Mammary epithelial cell (primary cell): ENCODE data around the gene CCDC13.

Experiments used
- EZH2 ChIP-seq: IDR thresholded peaks from 2 replicates; pipeline ENCODE4 v1.6.1; 2012; ENCODE audit warnings: low read length, inconsistent platforms, borderline replicate concordance
- TF ChIP-seq, protein P1 (sequence below), 2 donors: IDR thresholded peaks in 1 of 2; conservative IDR thresholded peaks in 1 of 2; 2 replicates each; pipeline ENCODE4 v1.5.1; 2011 to 2012; ENCODE audit warnings: inconsistent platforms in 2 of 2, low read length in 2 of 2, mild to moderate bottlenecking in 2 of 2, control low read depth in 1 of 2, low read depth in 1 of 2; ENCODE audit not compliant: insufficient read depth in 1 of 2; ENCODE audit errors: extremely low read depth in 1 of 2

DNA sequence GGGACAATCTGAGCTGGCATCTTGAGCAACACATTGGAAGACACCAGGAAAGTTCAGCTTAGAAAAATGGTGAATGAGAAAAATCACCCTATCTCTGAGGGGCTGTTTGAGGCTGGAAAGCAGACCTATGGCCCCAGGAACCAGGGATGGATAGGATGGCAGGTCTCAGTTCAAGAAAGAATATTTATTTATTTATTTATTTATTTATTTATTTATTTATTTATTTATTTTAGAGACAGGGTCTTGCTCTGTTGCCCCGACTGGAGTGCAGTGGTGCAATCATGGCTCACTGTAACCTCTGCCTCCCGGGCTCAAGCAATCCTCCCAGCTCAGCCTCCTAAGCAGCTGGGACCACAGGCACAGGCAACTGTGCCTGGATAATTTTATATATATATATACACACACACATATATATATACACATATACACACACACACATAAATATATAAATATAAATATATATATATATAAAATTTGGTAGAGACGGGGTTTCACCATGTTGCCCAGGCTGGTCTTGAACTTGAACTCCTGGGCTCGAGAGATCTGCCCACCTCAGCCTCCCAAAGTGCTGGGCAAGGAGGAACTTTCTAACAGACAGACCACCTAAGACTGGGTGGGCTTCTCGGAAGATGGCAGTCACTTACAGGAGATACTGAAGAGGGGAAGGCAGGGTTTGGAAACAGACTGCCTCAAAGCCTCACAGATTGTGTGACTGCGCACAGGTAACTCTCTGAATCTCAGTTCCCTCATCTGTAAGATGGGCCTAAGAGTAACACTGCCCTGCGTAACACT, 29.7 kb downstream of the CCDC13 start:
- TF ChIP-seq, protein P1, sequence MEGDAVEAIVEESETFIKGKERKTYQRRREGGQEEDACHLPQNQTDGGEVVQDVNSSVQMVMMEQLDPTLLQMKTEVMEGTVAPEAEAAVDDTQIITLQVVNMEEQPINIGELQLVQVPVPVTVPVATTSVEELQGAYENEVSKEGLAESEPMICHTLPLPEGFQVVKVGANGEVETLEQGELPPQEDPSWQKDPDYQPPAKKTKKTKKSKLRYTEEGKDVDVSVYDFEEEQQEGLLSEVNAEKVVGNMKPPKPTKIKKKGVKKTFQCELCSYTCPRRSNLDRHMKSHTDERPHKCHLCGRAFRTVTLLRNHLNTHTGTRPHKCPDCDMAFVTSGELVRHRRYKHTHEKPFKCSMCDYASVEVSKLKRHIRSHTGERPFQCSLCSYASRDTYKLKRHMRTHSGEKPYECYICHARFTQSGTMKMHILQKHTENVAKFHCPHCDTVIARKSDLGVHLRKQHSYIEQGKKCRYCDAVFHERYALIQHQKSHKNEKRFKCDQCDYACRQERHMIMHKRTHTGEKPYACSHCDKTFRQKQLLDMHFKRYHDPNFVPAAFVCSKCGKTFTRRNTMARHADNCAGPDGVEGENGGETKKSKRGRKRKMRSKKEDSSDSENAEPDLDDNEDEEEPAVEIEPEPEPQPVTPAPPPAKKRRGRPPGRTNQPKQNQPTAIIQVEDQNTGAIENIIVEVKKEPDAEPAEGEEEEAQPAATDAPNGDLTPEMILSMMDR (conservative IDR thresholded peaks at IDR 0.05 in 1 of 2, IDR thresholded peaks at IDR 0.05 in 1 of 2; ENCODE audit: extremely low read depth in 1 of 2, insufficient read depth in 1 of 2, low read depth in 1 of 2, low read length in 2 of 2) = no peak
- no peak for TF ChIP-seq EZH2
